ENCODE data around the gene PEX11G.
"Not testable (repeated sequence)": the region's sequence is repeated elsewhere in the genome, so short reads cannot be mapped to it uniquely, and the experiment has no call there.

The PEX11G gene

GRCh38 chr19:7441468-7442146 is 47.2 kb downstream of the PEX11G start:
- in situ Hi-C loops (cut with HindIII; ENCODE audit: low sequenced_read_pairs): no loop called here

DNA sequence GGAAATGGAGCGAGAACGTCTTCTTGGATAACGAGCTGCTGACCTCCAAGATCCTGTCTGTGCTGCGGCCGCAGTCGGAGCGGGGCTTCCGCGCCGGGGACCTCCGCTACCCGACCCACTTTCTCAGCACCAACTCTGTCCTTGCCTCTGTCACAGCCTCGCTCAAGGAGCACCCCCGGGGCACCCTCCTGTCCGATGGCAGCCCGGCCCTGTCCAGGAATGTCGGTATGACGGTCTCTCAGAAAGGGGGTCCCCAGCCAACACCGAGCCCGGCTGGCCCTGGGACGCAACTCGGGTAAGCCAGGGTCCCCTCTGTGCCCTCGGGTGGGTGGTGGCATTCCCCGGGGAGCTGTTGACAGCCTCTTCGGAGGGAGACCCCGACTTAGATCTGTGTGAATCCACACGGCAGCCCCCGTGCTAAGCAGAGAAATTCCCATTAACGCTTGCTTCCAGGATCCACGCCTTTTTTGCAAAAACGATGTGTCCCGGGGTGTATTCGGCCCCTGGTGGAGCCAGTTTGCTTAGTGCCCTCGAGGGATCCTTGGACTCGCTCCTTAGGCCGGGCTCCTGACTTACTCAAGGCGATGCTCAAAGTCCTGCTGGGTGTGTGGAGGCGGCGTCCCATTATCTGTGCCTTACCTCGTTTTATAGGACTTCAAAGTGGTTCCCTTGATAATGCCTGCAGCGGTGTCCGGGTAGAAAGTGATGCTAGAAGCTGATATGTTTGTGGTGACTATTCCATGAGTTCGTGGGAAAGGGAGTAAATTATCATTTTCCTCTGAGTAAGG is 48.5 kb downstream of the PEX11G start:
- in situ Hi-C loops (cut with HindIII; ENCODE audit: low sequenced_read_pairs): no loop called here

- in situ Hi-C loops (cut with HindIII; ENCODE audit: low sequenced_read_pairs): no loop called here
These were observed 53.2 kb downstream of the PEX11G start for GRCh38 chr19:7435586-7435985.

DNA sequence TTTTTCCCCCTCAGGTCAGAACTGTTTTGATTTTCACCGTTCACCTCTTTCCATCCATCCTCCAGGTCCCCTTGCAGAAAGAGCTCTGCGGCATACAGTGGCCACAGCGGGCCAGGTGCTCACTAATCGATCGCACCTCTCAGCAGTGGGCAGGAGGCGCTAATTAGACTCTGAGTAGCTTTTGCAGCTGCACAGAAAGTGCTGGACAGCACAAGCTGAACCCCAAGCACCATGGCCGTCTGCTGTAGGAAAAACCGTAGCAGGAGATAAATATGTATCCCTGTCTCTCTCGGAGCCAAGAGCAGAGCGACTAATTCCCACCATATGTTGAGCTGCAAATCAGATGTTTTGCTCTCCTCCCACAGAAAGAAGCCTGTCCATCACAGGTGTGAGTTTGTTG is 54.4 kb downstream of the PEX11G start:
- in situ Hi-C loops (cut with HindIII; ENCODE audit: low sequenced_read_pairs): no loop called here

GRCh38 chr19:7433456-7433855 is 55.4 kb downstream of the PEX11G start:
- in situ Hi-C loops (cut with HindIII; ENCODE audit: low sequenced_read_pairs): not testable (repeated sequence)

DNA sequence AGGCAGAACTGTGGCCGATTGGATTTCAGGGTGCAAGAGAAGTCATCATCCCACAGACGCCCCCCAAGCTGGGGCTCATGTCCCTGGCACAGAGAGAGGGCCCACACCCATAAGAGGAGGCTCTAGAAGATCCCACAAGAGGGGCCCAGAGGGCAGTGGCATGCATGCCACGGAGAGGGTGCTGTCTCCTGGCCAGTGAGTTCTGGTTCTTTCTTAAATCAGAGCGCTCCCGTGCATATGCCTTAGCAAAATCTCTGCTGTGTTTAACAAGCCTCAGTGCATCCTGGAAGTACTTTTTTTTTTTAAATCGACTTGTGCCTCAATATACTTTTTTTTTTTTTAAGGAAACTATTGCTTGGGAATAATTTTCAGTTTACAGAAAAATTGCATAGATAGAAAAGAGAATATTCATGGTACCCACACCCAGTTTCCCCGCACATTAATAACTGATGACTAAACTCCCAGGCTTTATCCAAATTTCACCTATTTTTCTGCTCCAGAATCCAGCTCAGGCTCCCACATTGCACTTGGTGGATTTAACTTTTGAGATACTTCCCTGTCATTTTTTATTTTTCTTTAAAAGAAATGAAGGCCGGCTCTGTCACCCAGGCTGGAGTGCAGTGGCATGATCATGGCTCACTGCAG is 59.1 kb downstream of the PEX11G start:
- in situ Hi-C loops (cut with HindIII; ENCODE audit: low sequenced_read_pairs): no loop called here

DNA sequence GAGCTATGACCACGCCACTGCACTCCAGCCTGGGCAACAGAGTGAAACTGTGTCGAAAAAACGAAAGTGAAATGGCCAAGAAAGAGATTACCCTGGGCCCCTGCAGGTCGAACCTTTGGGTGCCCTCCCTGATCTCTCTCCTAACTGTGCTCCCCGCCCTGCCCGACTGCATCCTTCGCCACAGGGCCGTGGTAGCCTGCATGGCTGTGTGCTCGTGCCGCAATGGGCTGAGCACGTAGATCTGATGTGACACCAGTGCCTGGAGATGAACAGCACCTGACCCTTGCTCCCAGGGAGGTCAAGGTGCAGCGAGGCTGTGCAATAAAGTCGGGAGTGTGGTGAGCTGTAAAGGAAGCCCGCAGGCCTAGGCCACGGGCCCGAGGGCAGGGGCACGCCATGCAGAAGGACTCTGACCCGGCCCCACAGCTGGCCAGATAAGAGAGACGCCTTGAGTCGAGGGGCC is 60.2 kb downstream of the PEX11G start:
- in situ Hi-C loops (cut with HindIII; ENCODE audit: low sequenced_read_pairs): no loop called here

DNA sequence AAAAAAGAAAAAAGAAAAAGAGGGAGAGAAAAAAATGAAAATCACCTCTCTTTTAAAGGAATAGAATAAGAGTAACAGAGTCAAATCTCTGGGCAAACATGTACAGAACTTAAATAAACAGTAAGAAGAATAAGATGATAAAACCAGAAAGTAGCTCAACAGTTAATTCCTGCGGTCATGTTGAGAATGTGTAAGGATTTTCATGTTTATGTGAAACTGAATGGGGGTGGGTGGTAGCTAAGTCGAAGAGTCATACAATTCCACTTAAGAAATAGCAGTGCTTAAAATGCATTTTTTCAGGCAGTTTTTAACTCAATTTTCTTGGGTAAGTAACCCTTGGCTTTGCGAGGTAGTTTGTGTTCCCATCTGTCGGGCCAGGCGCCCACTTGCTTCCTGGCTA is 60.9 kb downstream of the PEX11G start:
- in situ Hi-C loops (cut with HindIII; ENCODE audit: low sequenced_read_pairs): no loop called here

DNA sequence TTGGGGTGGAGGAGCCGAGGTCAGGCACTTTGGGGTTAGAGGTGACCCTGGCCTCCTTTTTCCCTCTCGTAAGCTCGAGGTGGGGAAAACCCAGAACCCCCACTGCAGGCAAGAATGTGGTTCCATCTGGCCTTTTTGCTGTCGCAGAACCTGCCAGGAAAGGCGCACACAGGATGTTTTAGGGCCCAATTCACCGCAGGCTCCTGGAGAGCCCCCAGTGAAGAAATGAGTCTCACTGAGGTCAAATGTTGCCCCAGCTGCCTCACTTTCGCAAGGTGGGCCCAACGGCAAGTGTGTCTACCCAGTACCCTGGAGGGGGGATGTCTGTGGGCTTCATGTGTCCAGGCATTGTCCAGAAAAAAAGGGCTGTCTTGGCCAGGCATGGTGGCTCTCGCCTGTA is 61.8 kb downstream of the PEX11G start:
- in situ Hi-C loops (cut with HindIII; ENCODE audit: low sequenced_read_pairs): no loop called here

Measured in DLD1 (cell line).